Hematopoietic multipotent progenitor cell treated with erythropoietin and hydrocortisone succinate and interleukin-3 and kit ligand, for 8 days (in vitro differentiated cells): ENCODE data around the gene LRRC74A.

ENCODE experiments used
- DNase-seq: peaks from one replicate; pipeline ENCODE4 v3.0.0-alpha.2; 2015

Gene LRRC74A

GRCh38 chr14:76810953-76811400 is 15.2 kb upstream of the LRRC74A start:
- DNase-seq: peak; percentile 66

GRCh38 chr14:76811561-76811960 is 14.6 kb upstream of the LRRC74A start:
- DNase-seq: peak; percentile 28

- DNase-seq: peak; percentile 9
Observed at GRCh38 chr14:76812093-76812421, 14.2 kb upstream of the LRRC74A start.

GRCh38 chr14:76812422-76813383 is 13.5 kb upstream of the LRRC74A start, which contains the start of gene ANGEL1:
Gene ANGEL1, minus strand, starts transcription at chr14:76812882. Its CDS starts 55 bp downstream, at chr14:76812827.
- DNase-seq: peak; percentile 93

GRCh38 chr14:76814726-76815645 is 11.2 kb upstream of the LRRC74A start:
- no peak for DNase-seq

GRCh38 chr14:76820700-76821099 is 5.5 kb upstream of the LRRC74A start:
- DNase-seq: no peak

- no peak for DNase-seq
Observed at GRCh38 chr14:76827696-76828296, 1.6 kb downstream of the LRRC74A start.

- no peak for DNase-seq
Observed at GRCh38 chr14:76828339-76829012, 2.3 kb downstream of the LRRC74A start.

- no peak for DNase-seq
Observed at GRCh38 chr14:76829013-76829365, 2.8 kb downstream of the LRRC74A start.

GRCh38 chr14:76829650-76830421 is 3.6 kb downstream of the LRRC74A start:
- DNase-seq: no peak

- no peak for DNase-seq
Observed at GRCh38 chr14:76830556-76830955, 4.3 kb downstream of the LRRC74A start.

- DNase-seq: no peak
Observed at GRCh38 chr14:76832503-76832988, 6.3 kb downstream of the LRRC74A start.

- DNase-seq: no peak
Observed at GRCh38 chr14:76833011-76833410, 6.8 kb downstream of the LRRC74A start.

GRCh38 chr14:76834241-76834661 is 8.0 kb downstream of the LRRC74A start:
- no peak for DNase-seq

GRCh38 chr14:76836029-76836630 is 9.9 kb downstream of the LRRC74A start:
- DNase-seq: no peak

GRCh38 chr14:76837524-76837923 is 11.3 kb downstream of the LRRC74A start:
- no peak for DNase-seq

GRCh38 chr14:76842414-76842813 is 16.2 kb downstream of the LRRC74A start:
- no peak for DNase-seq

GRCh38 chr14:76844223-76844622 is 18.0 kb downstream of the LRRC74A start:
- DNase-seq: peak; percentile 50

- no peak for DNase-seq
Observed at GRCh38 chr14:76846331-76847047, 20.3 kb downstream of the LRRC74A start.

- DNase-seq: no peak
Observed at GRCh38 chr14:76848879-76849278, 22.7 kb downstream of the LRRC74A start.
